Tibial artery (tissue), 4 donors: ENCODE data around the gene NEURL2.

Experiments
- DNase-seq, 2 donors: peaks; one replicate each; pipeline ENCODE4 v3.0.0-alpha.2; 2019
- H3K27ac ChIP-seq, 2 donors: fragments of 200-600 bp; sonication (generic) in 1 of 2; 1 replicate in 1 of 2; 2 replicates in 1 of 2; pipeline ENCODE4 v1.5.1; 2018 to 2019; ENCODE audit warnings: mild to moderate bottlenecking in 1 of 2
- H3K27me3 ChIP-seq, 2 donors: fragments of 200-600 bp; sonication (generic) in 1 of 2; one replicate each; pipeline versions ENCODE4 v1.5.1 to v1.6.0; 2016 to 2019
- H3K36me3 ChIP-seq, 3 donors: fragments of 200-600 bp; sonication (generic) in 2 of 3; one replicate each; pipeline ENCODE4 v1.5.1; 2016 to 2019; ENCODE audit warnings: mild to moderate bottlenecking in 2 of 3
- H3K4me1 ChIP-seq, 4 donors: fragments of 200-600 bp; sonication (generic) in 2 of 4; 1 replicate in 3 of 4; 2 replicates in 1 of 4; pipeline ENCODE4 v1.5.1; 2016 to 2019
- H3K4me3 ChIP-seq, 2 donors: fragments of 200-600 bp; sonication (generic) in 1 of 2; 1 replicate in 1 of 2; 2 replicates in 1 of 2; pipeline ENCODE4 v1.5.1; 2018 to 2019; ENCODE audit warnings: mild to moderate bottlenecking in 2 of 2
- H3K9me3 ChIP-seq, 3 donors: fragments of 200-600 bp; sonication (generic) in 1 of 3; one replicate each; pipeline ENCODE4 v1.5.1; 2016 to 2019
- intact Hi-C: fragments of 100-400 bp; cut with DNase I; formaldehyde crosslinking; loops from one replicate; pipeline ENCODE4 v1.15.0; 2023; ENCODE audit warnings: low total_unique reads
- TF ChIP-seq, protein P1 (sequence below), 2 experiments: fragments of 200-600 bp in 1 of 2; fragments of 450-650 bp in 1 of 2; IDR thresholded peaks; one replicate each; pipeline ENCODE4 v1.5.1; 2017 to 2019; ENCODE audit warnings: antibody characterized with exemption in 2 of 2, mild to moderate bottlenecking in 1 of 2, moderate library complexity in 1 of 2

The NEURL2 gene

GRCh38 chr20:45909336-45909808 is 18.4 kb upstream of the NEURL2 start:
- no peak overlapping the region for H3K27ac ChIP-seq
- intact Hi-C loops = no loop called here
- TF ChIP-seq, protein P1, sequence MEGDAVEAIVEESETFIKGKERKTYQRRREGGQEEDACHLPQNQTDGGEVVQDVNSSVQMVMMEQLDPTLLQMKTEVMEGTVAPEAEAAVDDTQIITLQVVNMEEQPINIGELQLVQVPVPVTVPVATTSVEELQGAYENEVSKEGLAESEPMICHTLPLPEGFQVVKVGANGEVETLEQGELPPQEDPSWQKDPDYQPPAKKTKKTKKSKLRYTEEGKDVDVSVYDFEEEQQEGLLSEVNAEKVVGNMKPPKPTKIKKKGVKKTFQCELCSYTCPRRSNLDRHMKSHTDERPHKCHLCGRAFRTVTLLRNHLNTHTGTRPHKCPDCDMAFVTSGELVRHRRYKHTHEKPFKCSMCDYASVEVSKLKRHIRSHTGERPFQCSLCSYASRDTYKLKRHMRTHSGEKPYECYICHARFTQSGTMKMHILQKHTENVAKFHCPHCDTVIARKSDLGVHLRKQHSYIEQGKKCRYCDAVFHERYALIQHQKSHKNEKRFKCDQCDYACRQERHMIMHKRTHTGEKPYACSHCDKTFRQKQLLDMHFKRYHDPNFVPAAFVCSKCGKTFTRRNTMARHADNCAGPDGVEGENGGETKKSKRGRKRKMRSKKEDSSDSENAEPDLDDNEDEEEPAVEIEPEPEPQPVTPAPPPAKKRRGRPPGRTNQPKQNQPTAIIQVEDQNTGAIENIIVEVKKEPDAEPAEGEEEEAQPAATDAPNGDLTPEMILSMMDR (IDR thresholded peaks at IDR 0.05) = no peak
- DNase-seq = no peak
- H3K4me3 ChIP-seq = no peak overlapping the region
- H3K4me1 ChIP-seq = peaks cover 0 to 20% (median 20%) of the 10 kb centered on the region in 4 donors
- H3K9me3 ChIP-seq = no peaks in the 10 kb centered on the region
- H3K27me3 ChIP-seq = peaks cover 0 to 13% of the 10 kb centered on the region in 2 donors
- H3K36me3 ChIP-seq = peaks cover 0 to 8% (median 3%) of the 10 kb centered on the region in 3 donors

GRCh38 chr20:45908084-45908483 is 17.1 kb upstream of the NEURL2 start:
- peaks cover 0 to 9% (median 4%) of the 10 kb centered on the region in 3 donors for H3K36me3 ChIP-seq
- DNase-seq = no peak
- intact Hi-C loops = no loop called here

DNA sequence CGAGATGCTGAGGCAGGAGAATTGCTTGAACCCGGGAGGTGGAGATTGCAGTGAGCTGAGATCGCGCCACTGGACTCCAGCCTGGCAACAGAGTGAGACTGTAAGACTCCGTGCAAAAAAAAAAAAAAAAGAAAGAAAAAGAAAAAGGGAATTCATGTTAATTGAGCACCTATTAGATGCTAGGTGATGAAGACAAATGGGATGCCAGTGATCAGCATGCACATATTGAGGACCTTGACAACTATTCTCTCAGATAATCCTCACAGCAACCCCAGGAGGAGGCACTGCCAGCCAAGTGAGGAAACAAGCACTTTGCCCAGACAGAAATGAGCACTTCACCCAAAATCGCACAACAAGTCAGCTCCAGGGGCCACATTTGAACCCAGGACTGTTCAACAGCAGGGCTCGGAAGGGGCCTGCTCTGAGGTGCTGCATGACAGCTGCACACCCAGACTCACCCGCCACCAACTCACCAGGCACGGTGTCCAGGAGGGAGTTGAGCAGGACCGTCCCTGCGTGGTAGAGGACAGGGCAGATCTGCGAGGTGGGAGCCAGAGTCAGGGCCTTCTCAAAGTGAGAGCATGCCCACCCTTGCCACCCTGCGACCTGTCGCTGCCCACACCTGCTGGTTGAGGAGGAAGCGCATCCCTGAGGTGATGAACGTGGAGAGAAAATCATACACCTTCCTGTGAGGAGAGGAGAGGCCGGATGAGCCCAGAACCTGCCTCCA is 16.4 kb upstream of the NEURL2 start:
- Histone ChIP-seq H3K4me1 (peaks cover 0 to 14% (median 14%) of the 10 kb centered on the region in 4 donors), H3K36me3 (peaks cover 0 to 9% (median 4%) of the 10 kb centered on the region in 3 donors), H3K27ac (no peak overlapping the region), H3K4me3 (no peak overlapping the region), H3K9me3 (no peaks in the 10 kb centered on the region), H3K27me3 (peaks cover 0 to 2% of the 10 kb centered on the region in 2 donors)
- intact Hi-C loops = no loop called here
- TF ChIP-seq, protein P1 (IDR thresholded peaks at IDR 0.05) = no peak
- no peak for DNase-seq

More at GRCh38 chr20:45908084-45908483, 17.1 kb upstream of the NEURL2 start:
- H3K4me3 ChIP-seq = no peak overlapping the region
- peaks cover 0 to 20% (median 20%) of the 10 kb centered on the region in 4 donors for H3K4me1 ChIP-seq
- H3K9me3 ChIP-seq = no peaks in the 10 kb centered on the region
- H3K27me3 ChIP-seq = peaks cover 0 to 9% of the 10 kb centered on the region in 2 donors
- H3K27ac ChIP-seq = no peak overlapping the region
- TF ChIP-seq, protein P1 (IDR thresholded peaks at IDR 0.05) = no peak

DNA sequence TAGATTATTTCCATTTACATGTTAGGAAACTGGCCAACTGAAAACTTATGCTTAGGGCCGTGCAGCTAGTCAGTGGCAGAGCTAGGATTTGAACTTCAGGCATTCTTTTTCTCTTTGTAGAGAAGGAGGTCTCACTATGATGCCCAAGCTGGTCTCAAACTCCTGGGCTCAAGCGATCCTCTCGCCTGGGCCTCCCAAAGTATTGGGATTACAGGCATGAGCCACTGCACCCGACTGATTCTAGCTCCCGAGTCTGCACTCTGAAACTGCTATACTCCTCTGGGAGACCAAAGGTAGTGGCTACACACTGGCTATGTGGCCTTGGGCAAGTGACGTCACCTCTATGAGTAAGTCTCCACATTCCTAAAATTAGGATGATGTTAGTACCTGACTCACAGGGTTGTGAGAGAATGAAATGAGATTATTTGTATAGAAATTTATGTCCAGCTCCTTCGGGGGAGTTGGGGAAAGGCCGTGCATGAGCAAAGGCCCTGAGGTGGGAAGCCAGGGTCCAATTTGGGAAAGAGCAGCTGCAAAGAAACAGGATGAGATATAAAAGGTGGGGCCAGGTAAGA is 14.6 kb upstream of the NEURL2 start:
- H3K4me1 ChIP-seq = no peaks in the 10 kb centered on the region
- H3K27ac ChIP-seq = no peak overlapping the region
- H3K9me3 ChIP-seq = no peaks in the 10 kb centered on the region
- TF ChIP-seq, protein P1 (IDR thresholded peaks at IDR 0.05) = no peak
- H3K36me3 ChIP-seq = peaks cover 0 to 18% (median 13%) of the 10 kb centered on the region in 3 donors
- no peaks in the 10 kb centered on the region for H3K27me3 ChIP-seq
- no peak for DNase-seq
- intact Hi-C loops = no loop called here
- H3K4me3 ChIP-seq = no peak overlapping the region

- Histone ChIP-seq H3K4me1 (no peaks in the 10 kb centered on the region), H3K27ac (no peak overlapping the region), H3K9me3 (no peaks in the 10 kb centered on the region), H3K27me3 (no peaks in the 10 kb centered on the region), H3K4me3 (no peak overlapping the region), H3K36me3 (peaks cover 0 to 18% (median 18%) of the 10 kb centered on the region in 3 donors)
- TF ChIP-seq, protein P1 (IDR thresholded peaks at IDR 0.05) = no peak
- intact Hi-C loops = no loop called here
- no peak for DNase-seq
These were observed 13.8 kb upstream of the NEURL2 start for GRCh38 chr20:45904583-45905504.
